B cell (primary cell): ENCODE measurements around the gene APH1A.

Experiments used
- EZH2 ChIP-seq: IDR thresholded peaks from 2 replicates; pipeline ENCODE4 v1.6.1; 2012; ENCODE audit warnings: borderline replicate concordance, low read depth, mild to moderate bottlenecking, moderate library complexity, low read length; ENCODE audit not compliant: insufficient read depth, poor library complexity, severe bottlenecking
- TF ChIP-seq, protein P1 (sequence below): fragments of 200-600 bp; IDR thresholded peaks from one replicate; pipeline ENCODE4 v1.8.0; 2022; ENCODE audit warnings: antibody characterized with exemption, mild to moderate bottlenecking

DNA sequence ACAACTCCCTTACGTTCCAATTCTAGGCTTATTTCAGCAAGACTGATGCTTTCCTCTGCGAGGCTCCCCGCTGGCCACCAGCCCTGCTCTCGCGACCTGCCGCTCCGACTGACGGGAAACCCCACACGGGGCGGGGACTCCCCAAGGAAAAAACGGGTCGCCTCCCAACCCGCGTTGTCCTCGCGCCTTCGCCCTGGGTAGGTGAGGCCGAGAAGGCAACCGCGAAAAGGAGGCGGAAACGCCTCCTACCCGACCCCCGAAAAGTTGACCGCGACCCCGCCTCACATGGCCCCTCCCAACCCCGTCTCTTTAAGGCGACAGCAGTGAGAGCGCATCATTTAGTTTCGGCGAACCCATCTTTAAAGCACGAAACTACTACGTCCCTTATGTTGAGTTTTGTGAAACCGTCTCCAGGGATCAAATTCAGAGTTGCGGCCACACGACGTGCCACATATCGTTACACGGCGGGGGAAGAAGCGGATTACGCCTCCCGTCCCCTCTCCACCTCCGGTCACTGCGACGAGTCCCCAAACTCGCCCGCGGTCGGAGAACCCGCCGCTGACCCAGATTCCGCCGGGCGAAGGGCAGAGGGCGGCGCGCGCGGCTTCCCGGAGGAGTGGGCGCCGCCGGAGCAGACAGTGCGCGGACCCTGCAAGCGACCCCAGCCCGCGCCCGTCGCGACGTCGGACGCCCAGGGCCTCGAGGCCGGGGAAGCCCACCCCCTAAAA, 34.1 kb downstream of the APH1A start:
- TF ChIP-seq, protein P1, sequence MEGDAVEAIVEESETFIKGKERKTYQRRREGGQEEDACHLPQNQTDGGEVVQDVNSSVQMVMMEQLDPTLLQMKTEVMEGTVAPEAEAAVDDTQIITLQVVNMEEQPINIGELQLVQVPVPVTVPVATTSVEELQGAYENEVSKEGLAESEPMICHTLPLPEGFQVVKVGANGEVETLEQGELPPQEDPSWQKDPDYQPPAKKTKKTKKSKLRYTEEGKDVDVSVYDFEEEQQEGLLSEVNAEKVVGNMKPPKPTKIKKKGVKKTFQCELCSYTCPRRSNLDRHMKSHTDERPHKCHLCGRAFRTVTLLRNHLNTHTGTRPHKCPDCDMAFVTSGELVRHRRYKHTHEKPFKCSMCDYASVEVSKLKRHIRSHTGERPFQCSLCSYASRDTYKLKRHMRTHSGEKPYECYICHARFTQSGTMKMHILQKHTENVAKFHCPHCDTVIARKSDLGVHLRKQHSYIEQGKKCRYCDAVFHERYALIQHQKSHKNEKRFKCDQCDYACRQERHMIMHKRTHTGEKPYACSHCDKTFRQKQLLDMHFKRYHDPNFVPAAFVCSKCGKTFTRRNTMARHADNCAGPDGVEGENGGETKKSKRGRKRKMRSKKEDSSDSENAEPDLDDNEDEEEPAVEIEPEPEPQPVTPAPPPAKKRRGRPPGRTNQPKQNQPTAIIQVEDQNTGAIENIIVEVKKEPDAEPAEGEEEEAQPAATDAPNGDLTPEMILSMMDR, result no peak
- no peak for TF ChIP-seq EZH2
